H9 (cell line): ENCODE results near the gene GNA12. TPM values are rescaled to one million over a fixed set of nuclear protein-coding genes. Genes with fewer than 3 reads are reported as not detected.
"Not testable (repeated sequence)": the region's sequence is repeated elsewhere in the genome, so short reads cannot be mapped to it uniquely, and the experiment has no call there.

ENCODE experiments used
- DNase-seq: peaks from one replicate; pipeline ENCODE4 v3.0.0-alpha.2; 2017
- H2AFZ ChIP-seq: one replicate; pipeline ENCODE4 v1.6.1; 2013; ENCODE audit warnings: mild to moderate bottlenecking, low read length, control low read depth, moderate library complexity
- H2AK5ac ChIP-seq: 2 replicates; pipeline ENCODE4 v1.6.1; 2013; ENCODE audit warnings: low read length, control low read depth, mixed read lengths; ENCODE audit not compliant: insufficient read length
- H2BK120ac ChIP-seq: one replicate; pipeline ENCODE4 v1.6.1; 2013; ENCODE audit warnings: low read depth, mild to moderate bottlenecking, low read length, control low read depth, inconsistent platforms; ENCODE audit not compliant: poor library complexity, severe bottlenecking
- H2BK12ac ChIP-seq: 2 replicates; pipeline ENCODE4 v1.6.1; 2013; ENCODE audit warnings: low read length, control low read depth, mixed read lengths, low read depth; ENCODE audit not compliant: insufficient read length
- H2BK15ac ChIP-seq: 2 replicates; pipeline ENCODE4 v1.6.1; 2013; ENCODE audit warnings: low read depth, low read length, control low read depth
- H2BK20ac ChIP-seq: one replicate; pipeline ENCODE4 v1.6.1; 2013; ENCODE audit warnings: low read depth, mild to moderate bottlenecking, low read length, control low read depth, inconsistent platforms; ENCODE audit not compliant: poor library complexity, severe bottlenecking
- H2BK5ac ChIP-seq: 2 replicates; pipeline ENCODE4 v1.6.1; 2013; ENCODE audit warnings: low read length, control low read depth, mixed read lengths; ENCODE audit not compliant: insufficient read length
- H3K14ac ChIP-seq: 2 replicates; pipeline ENCODE4 v1.6.1; 2013; ENCODE audit warnings: low read length, control low read depth; ENCODE audit not compliant: insufficient read depth
- H3K18ac ChIP-seq: 2 replicates; pipeline ENCODE4 v1.6.1; 2013; ENCODE audit warnings: low read depth, mild to moderate bottlenecking, mixed read lengths, low read length, control low read depth; ENCODE audit not compliant: insufficient read length
- H3K23ac ChIP-seq: 2 replicates; pipeline ENCODE4 v1.6.1; 2013; ENCODE audit warnings: low read length, control low read depth, mixed read lengths, low read depth; ENCODE audit not compliant: insufficient read length
- H3K23me2 ChIP-seq: 2 replicates; pipeline ENCODE4 v1.6.1; 2013; ENCODE audit warnings: low read depth, mild to moderate bottlenecking, mixed read lengths, low read length, control low read depth; ENCODE audit not compliant: insufficient read length, poor library complexity, severe bottlenecking
- H3K27ac ChIP-seq: 2 replicates; pipeline ENCODE4 v1.5.1; 2013; ENCODE audit warnings: low read length, control low read depth, mixed read lengths, low read depth; ENCODE audit not compliant: insufficient read length
- H3K27me3 ChIP-seq: 2 replicates; pipeline ENCODE4 v1.6.1; 2013; ENCODE audit warnings: low read length, control low read depth, inconsistent platforms; ENCODE audit not compliant: insufficient read depth
- H3K4ac ChIP-seq: 2 replicates; pipeline ENCODE4 v1.6.1; 2013; ENCODE audit warnings: low read depth, mild to moderate bottlenecking, control low read depth, inconsistent platforms, low read length, moderate library complexity
- H3K4me1 ChIP-seq: 2 replicates; pipeline ENCODE4 v1.6.1; 2013; ENCODE audit warnings: low read length, control low read depth, inconsistent platforms; ENCODE audit not compliant: insufficient read depth
- H3K4me2 ChIP-seq: 2 replicates; pipeline ENCODE4 v1.6.1; 2013; ENCODE audit warnings: low read length, control low read depth, mixed read lengths; ENCODE audit not compliant: insufficient read length, insufficient read depth
- H3K56ac ChIP-seq: 2 replicates; pipeline ENCODE4 v1.6.1; 2013; ENCODE audit warnings: low read depth, mild to moderate bottlenecking, mixed read lengths, low read length, control low read depth; ENCODE audit not compliant: insufficient read length
- H3K79me1 ChIP-seq: 2 replicates; pipeline ENCODE4 v1.6.1; 2013; ENCODE audit warnings: low read depth, mild to moderate bottlenecking, moderate library complexity, low read length, control low read depth, inconsistent platforms; ENCODE audit not compliant: insufficient read depth, poor library complexity, severe bottlenecking
- H3K79me2 ChIP-seq: 2 replicates; pipeline ENCODE4 v1.6.1; 2013; ENCODE audit warnings: low read length, control low read depth, inconsistent platforms; ENCODE audit not compliant: insufficient read depth
- H3K9ac ChIP-seq: 2 replicates; pipeline ENCODE4 v1.6.1; 2013; ENCODE audit warnings: low read length, control low read depth, mixed read lengths; ENCODE audit not compliant: insufficient read length; ENCODE audit errors: extremely low read depth
- H3K9me3 ChIP-seq: one replicate; pipeline ENCODE4 v1.6.1; 2013; ENCODE audit warnings: low read depth, low read length, inconsistent platforms; ENCODE audit not compliant: control insufficient read depth
- H3T11ph ChIP-seq: one replicate; pipeline ENCODE4 v1.6.1; 2013; ENCODE audit warnings: mild to moderate bottlenecking, low read length, control low read depth, inconsistent platforms
- H4K20me1 ChIP-seq: one replicate; pipeline ENCODE4 v1.6.1; 2013; ENCODE audit not compliant: control insufficient read depth, insufficient read length, insufficient read depth
- H4K5ac ChIP-seq: 2 replicates; pipeline ENCODE4 v1.6.1; 2013; ENCODE audit warnings: low read depth, mild to moderate bottlenecking, mixed read lengths, low read length, control low read depth; ENCODE audit not compliant: insufficient read length
- H4K8ac ChIP-seq: replicated peaks from 2 replicates; pipeline ENCODE4 v1.6.1; 2013; ENCODE audit warnings: low read length, control low read depth, mixed read lengths, low read depth; ENCODE audit not compliant: insufficient read length
- H4K91ac ChIP-seq: 2 replicates; pipeline ENCODE4 v1.6.1; 2013; ENCODE audit warnings: low read depth, mild to moderate bottlenecking, moderate library complexity, mixed read lengths, low read length, control low read depth; ENCODE audit not compliant: insufficient read length
- H3K27ac Mint-ChIP-seq, 3 experiments: 2 replicates in 2 of 3; 3 replicates in 1 of 3; pipeline ENCODE4 v1.8.0; 2020 to 2021; ENCODE audit warnings: mixed read lengths in 3 of 3, mild to moderate bottlenecking in 1 of 3, moderate library complexity in 1 of 3
- H3K27me3 Mint-ChIP-seq: 2 replicates; pipeline ENCODE4 v1.8.0; 2021; ENCODE audit warnings: low read depth, mild to moderate bottlenecking, moderate library complexity, mixed read lengths
- H3K36me3 Mint-ChIP-seq, 3 experiments: 2 replicates in 2 of 3; 3 replicates in 1 of 3; pipeline ENCODE4 v1.8.0; 2020 to 2021; ENCODE audit warnings: low read depth in 3 of 3, mixed read lengths in 3 of 3; ENCODE audit not compliant: insufficient read depth in 1 of 3
- H3K4me1 Mint-ChIP-seq, 2 experiments: 2 replicates each; pipeline ENCODE4 v1.8.0; 2020; ENCODE audit warnings: mixed read lengths in 2 of 2
- H3K4me3 Mint-ChIP-seq, 2 experiments: 2 replicates in 1 of 2; 3 replicates in 1 of 2; pipeline ENCODE4 v1.8.0; 2020 to 2021; ENCODE audit warnings: mild to moderate bottlenecking in 2 of 2, mixed read lengths in 2 of 2, moderate library complexity in 1 of 2
- H3K9me3 Mint-ChIP-seq, 2 experiments: 2 replicates in 1 of 2; 3 replicates in 1 of 2; pipeline ENCODE4 v1.8.0; 2020; ENCODE audit warnings: mild to moderate bottlenecking in 2 of 2, mixed read lengths in 2 of 2, moderate library complexity in 1 of 2
- WGBS: extraction: QIAGEN DNeasy Blood & Tissue Kit; methylation state at CpG from one replicate; pipeline ENCODE4 v1.1.7; 2013; ENCODE audit warnings: missing lambda C conversion rate, low lambda C conversion rate, mixed read lengths; ENCODE audit not compliant: insufficient read length; ENCODE audit errors: extremely low coverage; 5-methylcytosine and 5-hydroxymethylcytosine counted together
- total RNA-seq: library from RNA; stranded (reverse); gene quantifications from 2 replicates; pipeline ENCODE4 v1.2.1, GENCODE V29; 2021
- TF ChIP-seq, protein P1 (sequence below): fragments of 200-600 bp; sonication (generic); conservative IDR thresholded peaks from 3 replicates; pipeline ENCODE4 v1.8.0; 2021; ENCODE audit warnings: antibody characterized with exemption, mild to moderate bottlenecking

GNA12 gene
- total RNA-seq, 1 experiment from 2014 or later = 60.2 TPM

DNA sequence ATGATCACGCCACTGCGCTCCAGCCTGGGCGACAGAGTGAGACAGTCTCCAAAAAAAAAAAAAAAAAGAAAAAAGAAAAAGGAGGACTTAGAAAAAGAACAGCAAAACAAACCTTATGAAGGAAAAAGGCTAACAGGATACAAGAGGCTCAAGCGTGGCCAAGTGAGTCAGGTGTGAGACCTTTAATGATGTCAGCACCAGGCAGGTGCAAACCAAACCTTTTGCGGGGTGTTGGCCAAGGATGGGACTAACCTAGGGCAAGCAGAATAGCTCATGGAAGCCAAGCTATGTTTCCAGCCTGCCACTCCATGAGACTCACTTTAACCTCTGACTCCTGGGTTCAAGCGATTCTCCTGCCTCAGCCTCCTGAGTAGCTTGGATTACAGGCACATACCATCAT is 11.3 kb upstream of the GNA12 start:
- no peaks in the 10 kb centered on the region for H4K20me1 ChIP-seq
- no peaks in the 10 kb centered on the region; a peak in 2 of 7 replicates for H3K36me3 Mint-ChIP-seq
- H2BK120ac ChIP-seq = no peak overlapping the region
- no peak overlapping the region for H3T11ph ChIP-seq
- H2BK12ac ChIP-seq = no peak overlapping the region
- no peak overlapping the region for H3K18ac ChIP-seq
- no peak overlapping the region for H3K4me2 ChIP-seq
- H3K4ac ChIP-seq = no peak overlapping the region
- no peaks in the 10 kb centered on the region for H3K4me1 ChIP-seq
- no peak overlapping the region for H3K23ac ChIP-seq
- TF ChIP-seq, protein P1, sequence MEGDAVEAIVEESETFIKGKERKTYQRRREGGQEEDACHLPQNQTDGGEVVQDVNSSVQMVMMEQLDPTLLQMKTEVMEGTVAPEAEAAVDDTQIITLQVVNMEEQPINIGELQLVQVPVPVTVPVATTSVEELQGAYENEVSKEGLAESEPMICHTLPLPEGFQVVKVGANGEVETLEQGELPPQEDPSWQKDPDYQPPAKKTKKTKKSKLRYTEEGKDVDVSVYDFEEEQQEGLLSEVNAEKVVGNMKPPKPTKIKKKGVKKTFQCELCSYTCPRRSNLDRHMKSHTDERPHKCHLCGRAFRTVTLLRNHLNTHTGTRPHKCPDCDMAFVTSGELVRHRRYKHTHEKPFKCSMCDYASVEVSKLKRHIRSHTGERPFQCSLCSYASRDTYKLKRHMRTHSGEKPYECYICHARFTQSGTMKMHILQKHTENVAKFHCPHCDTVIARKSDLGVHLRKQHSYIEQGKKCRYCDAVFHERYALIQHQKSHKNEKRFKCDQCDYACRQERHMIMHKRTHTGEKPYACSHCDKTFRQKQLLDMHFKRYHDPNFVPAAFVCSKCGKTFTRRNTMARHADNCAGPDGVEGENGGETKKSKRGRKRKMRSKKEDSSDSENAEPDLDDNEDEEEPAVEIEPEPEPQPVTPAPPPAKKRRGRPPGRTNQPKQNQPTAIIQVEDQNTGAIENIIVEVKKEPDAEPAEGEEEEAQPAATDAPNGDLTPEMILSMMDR = no peak
- no peak overlapping the region for H3K56ac ChIP-seq
- H3K9ac ChIP-seq = no peak overlapping the region
- H2BK15ac ChIP-seq = no peak overlapping the region
- H3K27ac ChIP-seq = no peak overlapping the region
- H3K4me3 Mint-ChIP-seq = no peak overlapping the region
- no peaks in the 10 kb centered on the region for H3K9me3 Mint-ChIP-seq
- H2AFZ ChIP-seq = no peak overlapping the region
- no peak overlapping the region for H4K91ac ChIP-seq
- no peak overlapping the region for H2BK20ac ChIP-seq
- DNase-seq = no peak
- no peak overlapping the region for H3K27ac Mint-ChIP-seq
- no peak overlapping the region for H3K14ac ChIP-seq
- H3K27me3 Mint-ChIP-seq = no peaks in the 10 kb centered on the region; the same call in 1 of the 2 replicates
- H2AK5ac ChIP-seq = no peak overlapping the region
- H4K5ac ChIP-seq = no peak overlapping the region
- no peaks in the 10 kb centered on the region for H3K9me3 ChIP-seq
- H3K4me1 Mint-ChIP-seq = no peaks in the 10 kb centered on the region
- no peaks in the 10 kb centered on the region for H3K23me2 ChIP-seq
- H3K79me1 ChIP-seq = no peaks in the 10 kb centered on the region
- H4K8ac ChIP-seq = no peak overlapping the region
- H2BK5ac ChIP-seq = no peak overlapping the region
- H3K79me2 ChIP-seq = no peaks in the 10 kb centered on the region
- no peaks in the 10 kb centered on the region for H3K27me3 ChIP-seq
- WGBS = no CpG with 5 or more reads among the region's 6 CpGs

DNA sequence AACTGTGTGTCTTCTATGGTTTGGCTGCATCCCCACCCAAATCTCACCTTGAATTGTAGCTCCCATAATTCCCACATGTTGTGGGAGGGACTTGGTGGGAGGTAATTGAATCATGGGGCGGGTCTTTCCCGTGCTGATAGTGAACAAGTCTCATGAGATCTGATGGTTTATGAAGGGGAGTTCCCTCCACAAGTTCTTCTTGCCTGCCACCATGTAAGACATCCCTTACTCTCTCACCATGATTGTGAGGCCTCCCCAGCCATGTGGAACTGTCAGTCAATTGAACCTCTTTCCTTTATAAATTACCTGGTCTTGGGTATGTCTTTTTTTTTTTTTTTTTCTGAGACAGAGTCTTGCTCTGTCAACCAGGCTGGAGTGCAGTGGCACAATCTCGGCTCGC is 9.4 kb upstream of the GNA12 start:
- not testable (repeated sequence) for H3K4ac ChIP-seq, H2BK12ac ChIP-seq, H2AK5ac ChIP-seq, H3K4me3 Mint-ChIP-seq, H2BK5ac ChIP-seq, H3K79me1 ChIP-seq, H3K79me2 ChIP-seq, H3K23ac ChIP-seq, H4K20me1 ChIP-seq, H4K91ac ChIP-seq, H3K56ac ChIP-seq, H3K4me2 ChIP-seq, H4K8ac ChIP-seq, H3K9me3 Mint-ChIP-seq, H3K4me1 Mint-ChIP-seq, H3K27ac ChIP-seq, H3K9ac ChIP-seq, H3K4me1 ChIP-seq, H3K27ac Mint-ChIP-seq, H2BK120ac ChIP-seq, H2BK15ac ChIP-seq, H3T11ph ChIP-seq, H3K36me3 Mint-ChIP-seq, H3K27me3 ChIP-seq, H2AFZ ChIP-seq, H3K27me3 Mint-ChIP-seq, H3K18ac ChIP-seq, H3K14ac ChIP-seq, H2BK20ac ChIP-seq, H4K5ac ChIP-seq, H3K9me3 ChIP-seq, DNase-seq, H3K23me2 ChIP-seq
- no CpG with 5 or more reads among the region's 4 CpGs for WGBS
